NB4 (cell line): Measurements from ENCODE around the gene RAD51B.

Experiments used
- DNase-seq: peaks from one replicate; pipeline ENCODE4 v3.0.0; 2010; ENCODE audit warnings: low read depth
- H3K4me3 ChIP-seq: one replicate; pipeline ENCODE4 v1.5.1; 2011; ENCODE audit warnings: mild to moderate bottlenecking, low read depth, low read length, moderate library complexity
- CTCF ChIP-seq: IDR thresholded peaks from one replicate; pipeline ENCODE4 v1.5.1; 2012; ENCODE audit warnings: low read depth, low read length
- MAX ChIP-seq: IDR thresholded peaks from 2 replicates; pipeline ENCODE4 v1.6.1; 2011; ENCODE audit warnings: low read depth, low read length
- MYC ChIP-seq: IDR thresholded peaks from 2 replicates; pipeline ENCODE4 v1.6.1; 2011; ENCODE audit warnings: low read depth, low read length
- POLR2A ChIP-seq: IDR thresholded peaks from 2 replicates; pipeline ENCODE4 v1.6.1; 2011; ENCODE audit warnings: mild to moderate bottlenecking; ENCODE audit not compliant: insufficient read length; ENCODE audit errors: extremely low read depth

Gene RAD51B

GRCh38 chr14:68586896-68587751 lies 767.5 kb downstream of the RAD51B start:
- no peak for DNase-seq
- TF ChIP-seq CTCF, result no peak
- no peak for TF ChIP-seq POLR2A
- no peak for TF ChIP-seq MYC
- no peak for TF ChIP-seq MAX
- no peak overlapping the region for H3K4me3 ChIP-seq

- no peak overlapping the region for H3K4me3 ChIP-seq
- DNase-seq, result no peak
- no peak for TF ChIP-seq MYC
- TF ChIP-seq MAX, result no peak
- no peak for TF ChIP-seq CTCF
- no peak for TF ChIP-seq POLR2A
Observed at GRCh38 chr14:68587931-68588330, 768.4 kb downstream of the RAD51B start.

- TF ChIP-seq MYC (no peak), MAX (no peak), CTCF (no peak), POLR2A (no peak)
- no peak overlapping the region for H3K4me3 ChIP-seq
- no peak for DNase-seq
Observed at GRCh38 chr14:68589447-68590200, 770.0 kb downstream of the RAD51B start.

- no peak for TF ChIP-seq POLR2A
- TF ChIP-seq MAX, result no peak
- TF ChIP-seq MYC, result no peak
- no peak for TF ChIP-seq CTCF
- no peak overlapping the region for H3K4me3 ChIP-seq
- no peak for DNase-seq
Observed at GRCh38 chr14:68590201-68590522, 770.6 kb downstream of the RAD51B start.

- no peak for TF ChIP-seq MYC
- no peak for TF ChIP-seq MAX
- no peak for TF ChIP-seq POLR2A
- TF ChIP-seq CTCF, result no peak
- H3K4me3 ChIP-seq, result no peak overlapping the region
- no peak for DNase-seq
Observed at GRCh38 chr14:68591786-68592185, 772.2 kb downstream of the RAD51B start.
